Neural crest cell (in vitro differentiated cells): Measurements from ENCODE around the gene FAM168A. TPM values are rescaled to one million over a fixed set of nuclear protein-coding genes. Genes with fewer than 3 reads are reported as not detected.
"Not testable (repeated sequence)": the region's sequence is repeated elsewhere in the genome, so short reads cannot be mapped to it uniquely, and the experiment has no call there.

ENCODE experiments used
- DNase-seq: peaks from one replicate; pipeline ENCODE4 v3.0.0; 2021; ENCODE audit warnings: low read depth, mixed read lengths, low spot score
- H3K27ac Mint-ChIP-seq: one replicate; pipeline ENCODE4 v1.8.0; 2021; ENCODE audit warnings: mild to moderate bottlenecking, mixed read lengths; ENCODE audit not compliant: unreplicated experiment
- H3K27me3 Mint-ChIP-seq: 2 replicates; pipeline ENCODE4 v1.8.0; 2021; ENCODE audit warnings: low read depth, mild to moderate bottlenecking, mixed read lengths
- H3K36me3 Mint-ChIP-seq: 2 replicates; pipeline ENCODE4 v1.8.0; 2021; ENCODE audit warnings: low read depth, mild to moderate bottlenecking, mixed read lengths
- H3K4me1 Mint-ChIP-seq: 2 replicates; pipeline ENCODE4 v1.8.0; 2021; ENCODE audit warnings: mixed read lengths
- H3K4me3 Mint-ChIP-seq: one replicate; pipeline ENCODE4 v1.8.0; 2021; ENCODE audit warnings: mild to moderate bottlenecking, mixed read lengths
- H3K9me3 Mint-ChIP-seq: 2 replicates; pipeline ENCODE4 v1.8.0; 2021; ENCODE audit warnings: mixed read lengths
- CTCF ChIP-seq: fragments of 200-600 bp; sonication (generic); conservative IDR thresholded peaks from 2 replicates; pipeline ENCODE4 v1.5.0; 2021; ENCODE audit warnings: antibody characterized with exemption, mild to moderate bottlenecking
- total RNA-seq: library from RNA; stranded (reverse); gene quantifications from 2 replicates; pipeline ENCODE4 v1.2.1, GENCODE V29; 2021

The FAM168A gene
- total RNA-seq, 1 donor from 2014 or later: 46.6 TPM

- H3K4me1 Mint-ChIP-seq: peaks cover 4% of the 10 kb centered on the region
- no peaks in the 10 kb centered on the region for H3K27me3 Mint-ChIP-seq
- no peak for TF ChIP-seq CTCF
- H3K9me3 Mint-ChIP-seq: no peaks in the 10 kb centered on the region
- peaks cover 2% of the 10 kb centered on the region for H3K36me3 Mint-ChIP-seq
- no peak overlapping the region for H3K4me3 Mint-ChIP-seq
- DNase-seq: no peak
- H3K27ac Mint-ChIP-seq: no peak overlapping the region
Measured at GRCh38 chr11:73584831-73585230, 13.1 kb downstream of the FAM168A start.

- Mint-ChIP-seq H3K4me3 (no peak overlapping the region), H3K27ac (no peak overlapping the region), H3K36me3 (peaks cover 2% of the 10 kb centered on the region), H3K27me3 (no peaks in the 10 kb centered on the region), H3K9me3 (no peaks in the 10 kb centered on the region), H3K4me1 (peaks cover 11% of the 10 kb centered on the region)
- no peak for TF ChIP-seq CTCF
- no peak for DNase-seq
Measured at GRCh38 chr11:73582653-73583052, 15.3 kb downstream of the FAM168A start.

- not testable (repeated sequence) for H3K27me3 Mint-ChIP-seq, H3K27ac Mint-ChIP-seq, H3K36me3 Mint-ChIP-seq, DNase-seq, H3K4me3 Mint-ChIP-seq, H3K9me3 Mint-ChIP-seq
- peaks cover 30% of the 10 kb centered on the region for H3K4me1 Mint-ChIP-seq
Measured at GRCh38 chr11:73580749-73581148, 17.2 kb downstream of the FAM168A start.

GRCh38 chr11:73579641-73580434 is 18.1 kb downstream of the FAM168A start:
- no peak for DNase-seq
- H3K4me3 Mint-ChIP-seq: no peak overlapping the region
- H3K36me3 Mint-ChIP-seq: peaks cover 2% of the 10 kb centered on the region
- H3K27me3 Mint-ChIP-seq: no peaks in the 10 kb centered on the region
- no peak for TF ChIP-seq CTCF
- H3K9me3 Mint-ChIP-seq: no peaks in the 10 kb centered on the region
- H3K4me1 Mint-ChIP-seq: peaks cover 30% of the 10 kb centered on the region
- H3K27ac Mint-ChIP-seq: no peak overlapping the region

GRCh38 chr11:73578592-73579185 is 19.2 kb downstream of the FAM168A start:
- H3K9me3 Mint-ChIP-seq: no peaks in the 10 kb centered on the region
- H3K4me1 Mint-ChIP-seq: peaks cover 30% of the 10 kb centered on the region
- no peak for TF ChIP-seq CTCF
- no peak overlapping the region for H3K27ac Mint-ChIP-seq
- peaks cover 2% of the 10 kb centered on the region for H3K36me3 Mint-ChIP-seq
- DNase-seq: no peak
- no peaks in the 10 kb centered on the region for H3K27me3 Mint-ChIP-seq
- no peak overlapping the region for H3K4me3 Mint-ChIP-seq

- Mint-ChIP-seq H3K4me1 (peaks cover 34% of the 10 kb centered on the region), H3K27ac (no peak overlapping the region), H3K36me3 (peaks cover 10% of the 10 kb centered on the region), H3K4me3 (no peak overlapping the region), H3K27me3 (no peaks in the 10 kb centered on the region), H3K9me3 (peaks cover 5% of the 10 kb centered on the region)
- no peak for TF ChIP-seq CTCF
- DNase-seq: no peak
Measured at GRCh38 chr11:73577496-73577917, 20.4 kb downstream of the FAM168A start.
